ENCODE results near the gene CD80.
"Not testable (repeated sequence)": the region's sequence is repeated elsewhere in the genome, so short reads cannot be mapped to it uniquely, and the experiment has no call there.

CD80 gene

DNA sequence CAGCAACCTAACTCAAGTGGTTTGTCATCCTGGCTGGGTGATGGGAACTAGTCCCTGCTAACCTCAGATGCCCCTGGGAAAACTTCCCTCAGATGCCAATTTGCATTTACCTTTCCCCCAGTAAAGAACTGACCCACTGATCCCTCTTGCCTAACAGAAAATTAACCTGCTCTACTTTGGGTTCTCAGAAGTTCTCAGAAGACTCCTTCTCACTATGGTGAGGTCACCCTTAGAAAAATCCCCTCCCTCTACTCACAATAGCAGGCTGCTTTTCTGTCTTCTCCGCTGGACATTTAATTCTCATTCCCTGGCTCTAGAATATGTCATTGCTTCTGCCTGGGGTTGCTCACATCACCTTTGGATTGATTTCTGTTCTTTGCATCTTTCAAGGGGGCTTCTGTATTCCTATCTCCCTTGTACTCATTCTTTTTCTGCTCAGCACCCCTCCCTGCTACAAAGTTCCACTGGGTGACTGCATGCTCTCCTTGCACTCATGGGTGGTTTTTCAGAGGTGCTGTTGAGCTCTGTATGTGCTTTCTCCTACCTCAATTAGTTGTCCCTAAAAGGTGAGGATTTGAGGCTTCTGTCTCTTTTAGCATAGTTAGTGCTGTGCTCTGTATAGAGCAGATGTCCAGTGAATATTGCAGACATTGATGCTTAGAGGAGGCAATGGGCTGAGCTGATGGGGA, 39.1 kb upstream of the CD80 start:
- no peaks in the 10 kb centered on the region for H3K36me3 ChIP-seq (ENCODE audit: insufficient read depth, insufficient read length, low read length)
- no peaks in the 10 kb centered on the region for H3K9me3 ChIP-seq (ENCODE audit: insufficient read depth, low read length)
- no peak for DNase-seq (ENCODE audit: low read depth, low spot score)
- TF ChIP-seq SUZ12 (IDR thresholded peaks at IDR 0.05; ENCODE audit: extremely low read depth, insufficient read depth, insufficient read length) = no peak
- no peak for TF ChIP-seq YY1 (IDR thresholded peaks at IDR 0.05; ENCODE audit: insufficient read depth, insufficient read length)
- TF ChIP-seq ZNF274 (IDR thresholded peaks at IDR 0.05; ENCODE audit: low read depth, low read length) = no peak
- no peak overlapping the region for H3K4me3 ChIP-seq (ENCODE audit: insufficient read length, low read depth)
- no peak overlapping the region for H3K9ac ChIP-seq (ENCODE audit: insufficient read length, low read depth)
- no peaks in the 10 kb centered on the region for H3K4me1 ChIP-seq (ENCODE audit: insufficient read depth, insufficient read length)
- no peaks in the 10 kb centered on the region for H3K27me3 ChIP-seq (ENCODE audit: insufficient read depth, insufficient read length)

DNA sequence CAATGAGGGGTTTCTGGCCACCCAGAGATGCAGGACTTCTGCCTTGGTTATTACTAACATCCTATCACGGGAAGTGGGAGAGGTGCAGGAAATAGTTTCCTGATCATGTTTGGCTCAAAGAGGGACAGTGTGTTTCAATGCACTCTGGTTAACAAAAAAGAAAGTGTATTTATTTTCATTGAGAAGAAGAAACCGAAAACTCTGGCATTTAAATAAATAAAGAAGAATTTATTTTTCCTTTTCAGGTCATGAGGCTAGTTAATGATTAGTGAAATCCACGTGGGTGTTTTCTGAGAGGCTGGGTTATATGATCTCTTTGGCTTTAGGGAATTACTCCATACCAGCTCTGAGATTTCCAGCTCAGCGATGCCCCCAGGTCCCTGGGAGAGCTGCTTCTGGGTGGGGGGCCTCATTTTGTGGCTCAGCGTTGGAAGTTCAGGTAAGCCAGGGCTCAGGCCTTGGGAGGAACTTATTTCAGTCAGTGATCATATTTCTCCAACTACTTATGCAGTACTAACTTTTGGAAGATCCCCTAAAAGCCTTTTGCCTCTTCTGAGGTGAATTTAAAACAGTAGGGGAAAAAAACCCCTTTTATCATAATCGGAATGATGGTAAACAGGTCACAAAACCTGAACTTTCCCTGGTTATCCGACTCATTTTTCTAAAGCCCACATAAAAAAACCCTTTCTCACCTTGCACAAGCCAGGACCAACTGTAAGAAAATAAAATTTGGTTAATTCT, 38.3 kb upstream of the CD80 start, which contains the start of gene PLA1A:
PLA1A (plus strand) TSS at position 338 of the 741 bp plus-strand sequence; CDS start at position 367, 29 bp downstream.
- no peak for DNase-seq (ENCODE audit: low read depth, low spot score)
- Histone ChIP-seq H3K9me3 (ENCODE audit: insufficient read depth, low read length) (no peaks in the 10 kb centered on the region), H3K4me1 (ENCODE audit: insufficient read depth, insufficient read length) (no peaks in the 10 kb centered on the region), H3K4me3 (ENCODE audit: insufficient read length, low read depth) (no peak within 1 kb of the TSS), H3K36me3 (ENCODE audit: insufficient read depth, insufficient read length, low read length) (no peaks in the 10 kb centered on the region), H3K9ac (ENCODE audit: insufficient read length, low read depth) (no peak within 1 kb of the TSS), H3K27me3 (ENCODE audit: insufficient read depth, insufficient read length) (no peaks in the 10 kb centered on the region)
- TF ChIP-seq YY1 (IDR thresholded peaks at IDR 0.05; ENCODE audit: insufficient read depth, insufficient read length) (no peak), SUZ12 (IDR thresholded peaks at IDR 0.05; ENCODE audit: extremely low read depth, insufficient read depth, insufficient read length) (no peak), ZNF274 (IDR thresholded peaks at IDR 0.05; ENCODE audit: low read depth, low read length) (no peak)

DNA sequence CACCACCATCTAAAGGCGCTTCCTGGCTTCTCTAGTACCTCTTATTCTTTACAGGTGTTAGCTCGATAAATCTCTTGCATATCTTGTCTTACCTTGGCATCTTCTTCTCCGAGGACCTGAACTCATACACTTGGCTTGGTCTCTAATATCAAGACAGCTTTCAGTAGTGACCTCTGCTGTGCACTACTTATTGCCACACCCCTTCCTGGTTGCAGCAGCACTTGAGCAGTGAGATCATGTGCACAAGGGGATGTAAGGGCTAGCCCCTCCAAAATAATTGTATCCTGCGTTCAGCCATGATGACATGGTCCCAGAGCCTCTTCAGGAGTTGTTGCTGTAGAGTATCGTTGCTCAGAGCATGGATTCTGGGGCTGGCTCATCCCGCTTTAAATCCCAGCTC, 37.0 kb upstream of the CD80 start:
- TF ChIP-seq YY1 (IDR thresholded peaks at IDR 0.05; ENCODE audit: insufficient read depth, insufficient read length) (no peak), ZNF274 (IDR thresholded peaks at IDR 0.05; ENCODE audit: low read depth, low read length) (no peak), SUZ12 (IDR thresholded peaks at IDR 0.05; ENCODE audit: extremely low read depth, insufficient read depth, insufficient read length) (no peak)
- no peak for DNase-seq (ENCODE audit: low read depth, low spot score)
- H3K4me3 ChIP-seq (ENCODE audit: insufficient read length, low read depth) = no peak overlapping the region
- H3K4me1 ChIP-seq (ENCODE audit: insufficient read depth, insufficient read length) = no peaks in the 10 kb centered on the region
- no peaks in the 10 kb centered on the region for H3K36me3 ChIP-seq (ENCODE audit: insufficient read depth, insufficient read length, low read length)
- peaks cover 3% of the 10 kb centered on the region for H3K27me3 ChIP-seq (ENCODE audit: insufficient read depth, insufficient read length)
- no peaks in the 10 kb centered on the region for H3K9me3 ChIP-seq (ENCODE audit: insufficient read depth, low read length)
- no peak overlapping the region for H3K9ac ChIP-seq (ENCODE audit: insufficient read length, low read depth)

DNA sequence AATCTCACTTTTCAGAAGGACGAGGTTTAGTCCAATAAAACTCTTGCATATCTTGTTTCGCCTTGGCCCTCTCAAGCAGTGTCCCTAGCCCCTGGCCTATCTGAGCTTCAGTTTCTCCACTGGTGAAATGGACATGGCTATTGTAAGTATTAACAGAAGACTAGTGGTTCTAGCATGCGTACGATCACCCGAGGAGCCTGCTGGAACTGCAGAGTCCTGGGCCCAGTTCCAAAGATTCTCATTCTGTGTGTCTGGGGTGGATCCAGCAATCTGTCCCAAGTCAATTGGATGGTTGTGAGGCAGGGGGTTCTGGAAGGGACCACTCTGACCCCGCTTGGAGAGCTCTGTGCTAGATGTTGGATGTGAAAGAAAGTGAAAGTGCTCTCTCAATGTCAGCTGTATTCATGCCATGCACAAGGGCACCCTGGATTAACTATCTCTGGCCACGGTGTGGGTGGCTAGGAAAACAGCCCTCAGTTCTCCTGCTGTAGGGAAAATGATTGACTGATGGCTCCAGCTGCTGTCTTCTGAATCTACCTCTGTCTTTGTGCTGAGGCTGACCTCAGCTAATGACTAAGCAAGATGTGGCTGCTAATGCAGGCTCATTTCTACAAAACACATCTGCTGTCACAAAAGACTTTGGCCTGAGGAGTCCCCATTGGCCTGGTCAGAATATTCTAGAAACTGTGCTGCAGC, 36.4 kb upstream of the CD80 start:
- no peaks in the 10 kb centered on the region for H3K9me3 ChIP-seq (ENCODE audit: insufficient read depth, low read length)
- DNase-seq (ENCODE audit: low read depth, low spot score) = no peak
- no peak overlapping the region for H3K9ac ChIP-seq (ENCODE audit: insufficient read length, low read depth)
- TF ChIP-seq ZNF274 (IDR thresholded peaks at IDR 0.05; ENCODE audit: low read depth, low read length) = no peak
- TF ChIP-seq YY1 (IDR thresholded peaks at IDR 0.05; ENCODE audit: insufficient read depth, insufficient read length) = no peak
- no peak for TF ChIP-seq SUZ12 (IDR thresholded peaks at IDR 0.05; ENCODE audit: extremely low read depth, insufficient read depth, insufficient read length)
- H3K4me3 ChIP-seq (ENCODE audit: insufficient read length, low read depth) = no peak overlapping the region
- peaks cover 3% of the 10 kb centered on the region for H3K27me3 ChIP-seq (ENCODE audit: insufficient read depth, insufficient read length)
- no peaks in the 10 kb centered on the region for H3K4me1 ChIP-seq (ENCODE audit: insufficient read depth, insufficient read length)
- no peaks in the 10 kb centered on the region for H3K36me3 ChIP-seq (ENCODE audit: insufficient read depth, insufficient read length, low read length)

DNA sequence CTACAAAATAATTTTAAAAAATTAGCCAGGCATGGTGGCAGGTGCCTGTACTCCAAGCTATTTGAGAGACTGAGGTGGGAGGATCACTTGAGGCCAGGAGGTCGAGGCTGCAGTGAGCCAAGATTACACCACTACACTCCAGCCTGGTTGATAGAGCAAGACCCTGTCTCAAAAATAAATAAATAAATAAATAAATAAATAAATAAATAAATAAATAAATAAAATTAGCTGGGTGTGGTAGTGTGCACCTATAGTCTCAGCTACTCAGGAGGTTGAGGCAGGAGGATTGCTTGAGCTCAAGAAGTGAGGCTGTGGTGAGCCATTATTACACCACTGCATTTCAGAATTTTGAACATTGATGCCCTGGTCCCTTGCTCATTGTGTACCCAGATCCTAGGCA, 35.5 kb upstream of the CD80 start:
- H3K36me3 ChIP-seq (ENCODE audit: insufficient read depth, insufficient read length, low read length); DNase-seq (ENCODE audit: low read depth, low spot score); H3K4me1 ChIP-seq (ENCODE audit: insufficient read depth, insufficient read length); H3K27me3 ChIP-seq (ENCODE audit: insufficient read depth, insufficient read length); H3K4me3 ChIP-seq (ENCODE audit: insufficient read length, low read depth); H3K9me3 ChIP-seq (ENCODE audit: insufficient read depth, low read length); H3K9ac ChIP-seq (ENCODE audit: insufficient read length, low read depth): not testable (repeated sequence)

DNA sequence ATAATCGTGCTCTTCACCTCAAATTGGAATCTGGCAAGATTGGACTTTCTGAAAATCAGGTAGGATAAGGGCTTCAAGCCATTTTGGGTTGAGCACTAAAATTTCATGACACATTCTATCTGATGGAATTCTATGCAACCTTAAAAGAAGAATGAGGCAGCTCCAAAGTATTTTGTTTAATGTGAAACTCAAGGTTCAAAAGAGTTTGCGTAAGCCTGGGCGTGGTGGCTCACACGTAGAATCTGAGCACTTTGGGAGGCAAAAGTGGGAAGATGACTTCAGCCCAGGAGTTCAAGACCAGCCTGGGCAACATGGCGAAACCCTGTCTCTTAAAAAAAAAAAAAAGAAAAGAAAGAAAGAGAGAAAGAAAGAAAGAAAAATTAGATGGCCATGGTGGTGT, 34.7 kb upstream of the CD80 start:
- Histone ChIP-seq H3K9me3 (ENCODE audit: insufficient read depth, low read length) (no peaks in the 10 kb centered on the region), H3K4me3 (ENCODE audit: insufficient read length, low read depth) (no peak overlapping the region), H3K27me3 (ENCODE audit: insufficient read depth, insufficient read length) (peaks cover 3% of the 10 kb centered on the region), H3K36me3 (ENCODE audit: insufficient read depth, insufficient read length, low read length) (no peaks in the 10 kb centered on the region), H3K4me1 (ENCODE audit: insufficient read depth, insufficient read length) (peaks cover 3% of the 10 kb centered on the region), H3K9ac (ENCODE audit: insufficient read length, low read depth) (no peak overlapping the region)
- DNase-seq (ENCODE audit: low read depth, low spot score) = no peak
- TF ChIP-seq SUZ12 (IDR thresholded peaks at IDR 0.05; ENCODE audit: extremely low read depth, insufficient read depth, insufficient read length) (no peak), YY1 (IDR thresholded peaks at IDR 0.05; ENCODE audit: insufficient read depth, insufficient read length) (no peak), ZNF274 (IDR thresholded peaks at IDR 0.05; ENCODE audit: low read depth, low read length) (no peak)

DNA sequence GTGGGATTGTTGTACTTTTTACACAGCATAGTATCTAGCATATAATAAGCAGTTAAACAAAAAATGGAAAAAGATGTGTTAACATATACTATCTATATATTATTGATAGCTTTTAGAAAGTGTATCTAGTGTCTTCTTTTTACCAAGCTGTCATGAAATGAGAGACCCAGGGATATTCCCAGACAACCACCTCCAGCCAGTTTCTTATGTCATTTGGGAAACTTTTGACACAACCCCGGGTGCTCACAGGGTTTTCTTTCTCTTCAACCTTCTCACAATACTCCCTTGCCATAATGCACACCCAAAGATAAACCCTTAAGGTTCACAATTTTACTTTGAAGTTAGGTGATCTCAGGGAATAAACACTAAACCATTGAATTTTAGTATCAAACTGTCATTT, 33.4 kb upstream of the CD80 start:
- Histone ChIP-seq H3K36me3 (ENCODE audit: insufficient read depth, insufficient read length, low read length) (no peaks in the 10 kb centered on the region), H3K9ac (ENCODE audit: insufficient read length, low read depth) (no peak overlapping the region), H3K27me3 (ENCODE audit: insufficient read depth, insufficient read length) (peaks cover 3% of the 10 kb centered on the region), H3K4me1 (ENCODE audit: insufficient read depth, insufficient read length) (peaks cover 4% of the 10 kb centered on the region), H3K4me3 (ENCODE audit: insufficient read length, low read depth) (no peak overlapping the region), H3K9me3 (ENCODE audit: insufficient read depth, low read length) (no peaks in the 10 kb centered on the region)
- TF ChIP-seq SUZ12 (IDR thresholded peaks at IDR 0.05; ENCODE audit: extremely low read depth, insufficient read depth, insufficient read length) (no peak), ZNF274 (IDR thresholded peaks at IDR 0.05; ENCODE audit: low read depth, low read length) (no peak), YY1 (IDR thresholded peaks at IDR 0.05; ENCODE audit: insufficient read depth, insufficient read length) (no peak)
- no peak for DNase-seq (ENCODE audit: low read depth, low spot score)

Measured in NT2/D1 (cell line).